ENCODE measurements around the gene RHOC.

The RHOC gene

DNA sequence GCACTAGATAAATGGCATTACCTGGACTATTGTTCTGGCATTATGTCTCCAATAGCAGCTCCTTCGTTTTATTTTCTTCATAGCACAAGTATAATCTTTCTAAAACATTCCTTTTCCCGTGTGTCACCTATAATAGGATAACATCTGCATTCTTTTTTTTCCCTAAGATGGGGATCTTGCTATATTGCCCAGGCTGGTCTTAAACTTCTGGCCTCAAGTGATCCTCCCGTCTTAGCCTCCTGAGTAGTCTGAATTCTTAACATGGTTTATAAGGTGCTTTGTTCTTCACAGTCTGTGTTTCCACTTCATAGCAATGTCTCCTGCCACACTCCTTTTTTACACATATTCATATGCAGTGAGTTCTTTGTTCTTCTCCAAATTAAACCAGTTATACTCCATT lies 41.1 kb downstream of the RHOC start:
- DNase-seq (ENCODE audit: low read depth, low spot score): no peak
- in situ Hi-C loops (cut with HindIII; ENCODE audit: low sequenced_read_pairs): no loop called here
- no peak overlapping the region for H3K4me3 ChIP-seq (ENCODE audit: low read depth, low read length)
- TF ChIP-seq, protein P1, sequence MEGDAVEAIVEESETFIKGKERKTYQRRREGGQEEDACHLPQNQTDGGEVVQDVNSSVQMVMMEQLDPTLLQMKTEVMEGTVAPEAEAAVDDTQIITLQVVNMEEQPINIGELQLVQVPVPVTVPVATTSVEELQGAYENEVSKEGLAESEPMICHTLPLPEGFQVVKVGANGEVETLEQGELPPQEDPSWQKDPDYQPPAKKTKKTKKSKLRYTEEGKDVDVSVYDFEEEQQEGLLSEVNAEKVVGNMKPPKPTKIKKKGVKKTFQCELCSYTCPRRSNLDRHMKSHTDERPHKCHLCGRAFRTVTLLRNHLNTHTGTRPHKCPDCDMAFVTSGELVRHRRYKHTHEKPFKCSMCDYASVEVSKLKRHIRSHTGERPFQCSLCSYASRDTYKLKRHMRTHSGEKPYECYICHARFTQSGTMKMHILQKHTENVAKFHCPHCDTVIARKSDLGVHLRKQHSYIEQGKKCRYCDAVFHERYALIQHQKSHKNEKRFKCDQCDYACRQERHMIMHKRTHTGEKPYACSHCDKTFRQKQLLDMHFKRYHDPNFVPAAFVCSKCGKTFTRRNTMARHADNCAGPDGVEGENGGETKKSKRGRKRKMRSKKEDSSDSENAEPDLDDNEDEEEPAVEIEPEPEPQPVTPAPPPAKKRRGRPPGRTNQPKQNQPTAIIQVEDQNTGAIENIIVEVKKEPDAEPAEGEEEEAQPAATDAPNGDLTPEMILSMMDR (IDR thresholded peaks at IDR 0.05; ENCODE audit: low read depth, low read length): no peak

DNA sequence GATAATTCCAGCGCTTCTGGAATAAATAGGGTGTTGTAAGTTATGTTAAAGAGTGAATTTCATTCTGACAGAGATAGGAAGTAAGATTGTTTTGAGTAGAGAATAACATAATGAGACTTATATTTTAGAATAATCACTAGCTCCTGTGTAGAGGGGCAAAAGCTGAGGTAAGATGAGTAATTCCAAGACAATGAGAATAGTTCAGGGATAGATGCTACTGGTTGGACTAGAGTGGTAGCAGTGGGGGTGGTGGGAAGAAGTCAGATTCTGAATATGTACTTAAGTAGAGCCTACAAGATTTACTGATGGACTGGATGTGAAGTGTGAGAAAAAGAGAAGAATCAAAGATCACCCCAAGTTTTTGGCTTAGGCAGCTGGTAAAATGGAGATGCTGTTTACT lies 55.7 kb downstream of the RHOC start:
- in situ Hi-C loops (cut with HindIII; ENCODE audit: low sequenced_read_pairs): no loop called here
- TF ChIP-seq, protein P1 (IDR thresholded peaks at IDR 0.05; ENCODE audit: low read depth, low read length): no peak

More for the DNA sequence above, 55.7 kb downstream of the RHOC start:
- no peak for DNase-seq (ENCODE audit: low read depth, low spot score)
- no peak overlapping the region for H3K4me3 ChIP-seq (ENCODE audit: low read depth, low read length)

Measured in astrocyte of the spinal cord (primary cell).